HFF-Myc (cell line): ENCODE results near the gene BCCIP.

Experiments
- DNase-seq: peaks from one replicate; pipeline ENCODE4 v3.0.0-alpha.2; 2011; ENCODE audit warnings: low read depth; ENCODE audit errors: extremely low read depth
- H3K4me3 ChIP-seq: replicated peaks from 2 replicates; pipeline ENCODE4 v1.5.1; 2011; ENCODE audit warnings: low read depth, mild to moderate bottlenecking, control low read depth, low read length
- CTCF ChIP-seq: IDR thresholded peaks from 2 replicates; pipeline ENCODE4 v1.5.1; 2012; ENCODE audit warnings: mild to moderate bottlenecking, low read depth, low read length, control low read depth; ENCODE audit errors: missing control alignments

BCCIP gene

GRCh38 chr10:125823663-125824251, 411 bp downstream of the BCCIP start:
- TF ChIP-seq CTCF: no peak
- peak overlapping the region; percentile 97 for H3K4me3 ChIP-seq

GRCh38 chr10:125824736-125825135, 1.4 kb downstream of the BCCIP start:
- peak overlapping the region; percentile 97 for H3K4me3 ChIP-seq
- TF ChIP-seq CTCF: no peak
- peak; percentile 11 for DNase-seq

More at GRCh38 chr10:125823663-125824251, 411 bp downstream of the BCCIP start:
- DNase-seq: no peak

GRCh38 chr10:125827133-125827532, 3.8 kb downstream of the BCCIP start:
- TF ChIP-seq CTCF: no peak
- DNase-seq: no peak
- H3K4me3 ChIP-seq: no peak overlapping the region

GRCh38 chr10:125828311-125828710, 5.0 kb downstream of the BCCIP start:
- no peak for TF ChIP-seq CTCF
- no peak for DNase-seq
- no peak overlapping the region for H3K4me3 ChIP-seq

GRCh38 chr10:125836746-125837145, 13.4 kb downstream of the BCCIP start:
- no peak overlapping the region for H3K4me3 ChIP-seq
- TF ChIP-seq CTCF: no peak
- no peak for DNase-seq

- no peak for DNase-seq
- no peak overlapping the region for H3K4me3 ChIP-seq
- no peak for TF ChIP-seq CTCF
These were observed 15.6 kb downstream of the BCCIP start for GRCh38 chr10:125838802-125839575.

- DNase-seq: no peak
- no peak overlapping the region for H3K4me3 ChIP-seq
- no peak for TF ChIP-seq CTCF
These were observed 17.1 kb downstream of the BCCIP start for GRCh38 chr10:125840406-125840805.
